ENCODE data around the gene LRP1.
A peak's percentile ranks its signal among the peaks of the same experiment; 100 is the strongest.

LRP1 gene

DNA sequence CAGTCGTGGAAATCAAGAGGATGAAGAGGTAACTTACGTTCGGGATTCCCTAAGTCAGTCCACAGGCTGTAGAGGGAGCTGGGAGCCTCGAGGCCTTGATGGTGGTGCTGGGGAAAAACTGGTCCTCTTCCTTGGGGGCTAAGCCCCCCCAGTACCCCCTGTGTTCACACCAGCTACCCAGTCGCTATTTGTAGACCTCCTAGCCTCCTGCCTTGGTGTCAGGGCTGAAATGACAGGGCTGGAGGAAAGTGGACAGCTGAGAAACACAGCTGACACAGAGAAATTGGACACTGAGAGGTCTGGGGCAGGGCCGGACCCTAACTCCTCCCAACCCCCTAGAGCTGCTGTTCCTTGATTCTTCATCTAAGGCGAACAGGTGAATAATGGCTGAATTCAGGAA, 122.7 kb downstream of the LRP1 start, which contains the start of gene STAC3:
Gene STAC3 (minus strand): TSS at position 232 of the 400 bp plus-strand sequence. CDS start 1,551 bp downstream, outside the sequence.
- no peak for TF ChIP-seq ZFX (IDR thresholded peaks at IDR 0.05; ENCODE audit: borderline replicate concordance)
- TF ChIP-seq CTCF (IDR thresholded peaks at IDR 0.05): no peak
- H3K27ac ChIP-seq: peak within 1 kb of the TSS; percentile 3; the same call in 1 of the 2 replicates

DNA sequence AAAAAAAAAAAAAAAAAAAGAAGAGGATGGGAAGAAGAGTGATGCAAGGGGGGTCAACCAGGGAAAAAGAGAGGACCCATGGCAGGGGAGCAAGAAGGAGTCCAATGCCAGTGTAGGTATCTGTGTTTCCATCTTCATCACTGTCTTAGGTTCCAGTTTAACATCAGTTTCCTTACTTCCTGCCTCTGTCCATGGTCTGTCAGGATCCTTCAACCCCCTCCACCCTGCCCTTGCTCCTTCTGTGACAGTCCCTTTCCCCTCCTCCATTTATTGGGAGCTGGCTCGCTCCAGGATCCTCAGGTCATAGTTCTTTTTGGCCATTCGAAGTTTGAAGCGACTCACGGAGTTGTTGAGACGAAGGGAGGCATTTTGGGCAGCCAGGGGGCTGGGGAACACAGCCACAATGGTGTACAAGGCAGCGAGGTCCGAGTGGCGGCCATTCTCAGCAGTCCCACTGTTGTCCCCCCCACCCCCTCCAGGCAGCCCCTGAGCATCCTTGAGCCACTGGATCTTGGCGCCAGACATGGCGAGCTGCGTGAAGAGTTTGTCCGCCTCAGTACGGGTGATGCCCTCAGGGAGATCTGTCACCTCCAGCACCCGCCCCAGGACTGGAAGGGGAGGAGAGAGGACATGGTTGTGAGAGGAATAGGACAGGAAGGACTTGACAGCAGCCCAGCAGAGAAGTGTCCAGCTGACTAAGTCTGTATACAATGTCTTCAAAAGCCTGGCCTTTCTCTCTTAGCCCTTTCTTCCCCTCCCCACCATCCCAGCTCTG, 126.4 kb downstream of the LRP1 start:
- peak overlapping the region; percentile 23; the same call in 1 of the 2 replicates for H3K27ac ChIP-seq
- no peak for TF ChIP-seq ZFX (IDR thresholded peaks at IDR 0.05; ENCODE audit: borderline replicate concordance)
- TF ChIP-seq CTCF (IDR thresholded peaks at IDR 0.05): no peak

- TF ChIP-seq ZFX (IDR thresholded peaks at IDR 0.05; ENCODE audit: borderline replicate concordance) (no peak), CTCF (IDR thresholded peaks at IDR 0.05) (no peak)
- H3K27ac ChIP-seq: no peak overlapping the region
These were observed 127.6 kb downstream of the LRP1 start for GRCh38 chr12:57255916-57256315.

DNA sequence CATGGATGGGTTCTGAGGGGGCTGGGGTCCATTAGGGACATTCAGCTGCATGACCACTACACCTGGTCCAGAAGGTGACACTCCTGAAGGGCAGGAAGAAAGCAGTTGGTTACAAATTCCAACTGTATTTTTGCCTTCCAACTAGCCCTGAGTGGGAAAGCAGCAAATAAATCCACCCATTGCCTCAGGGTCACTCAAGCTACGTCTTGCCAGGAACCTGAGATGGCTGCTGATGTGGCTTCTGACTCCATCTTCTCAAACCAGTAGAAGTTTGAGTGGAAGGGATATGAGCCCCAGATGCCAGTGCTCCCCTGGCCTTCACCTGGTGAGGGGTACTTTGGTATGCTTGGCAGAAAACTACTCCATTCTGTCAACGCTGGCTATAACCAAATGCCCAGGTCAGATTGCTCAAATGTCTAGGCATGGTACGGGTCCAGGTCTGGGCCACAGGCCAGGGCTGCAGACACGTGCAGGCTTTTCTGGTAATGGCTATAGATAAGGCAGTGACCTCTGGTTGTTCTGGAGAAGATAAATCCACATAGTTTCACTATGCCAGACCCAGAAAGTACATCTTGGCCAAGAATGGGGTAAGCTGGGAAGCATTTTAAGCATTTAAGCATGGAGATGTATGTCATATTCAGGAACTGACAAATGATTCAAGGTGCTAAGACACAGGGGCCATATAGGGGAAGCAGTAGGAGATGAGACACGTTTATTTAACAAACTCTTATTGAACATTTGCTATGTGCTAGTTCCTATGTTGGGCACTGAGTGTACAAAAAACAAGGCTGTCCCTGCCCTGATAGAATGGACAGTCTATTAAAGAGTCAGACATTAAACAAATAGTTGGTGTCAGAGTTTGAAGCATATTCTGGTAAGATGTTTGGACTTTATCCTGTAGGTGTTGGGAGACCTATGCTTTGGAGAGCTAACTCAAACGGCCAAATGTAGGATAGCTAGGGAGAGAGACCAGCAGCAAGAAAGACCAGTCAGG, 131.0 kb downstream of the LRP1 start:
- TF ChIP-seq CTCF (IDR thresholded peaks at IDR 0.05): no peak
- TF ChIP-seq ZFX (IDR thresholded peaks at IDR 0.05; ENCODE audit: borderline replicate concordance): no peak
- H3K27ac ChIP-seq: no peak overlapping the region

- H3K27ac ChIP-seq: no peak overlapping the region
- no peak for TF ChIP-seq CTCF (IDR thresholded peaks at IDR 0.05)
- no peak for TF ChIP-seq ZFX (IDR thresholded peaks at IDR 0.05; ENCODE audit: borderline replicate concordance)
These were observed 132.1 kb downstream of the LRP1 start for GRCh38 chr12:57260366-57260765.

- TF ChIP-seq CTCF (IDR thresholded peaks at IDR 0.05) (no peak), ZFX (IDR thresholded peaks at IDR 0.05; ENCODE audit: borderline replicate concordance) (no peak)
These were observed 133.2 kb downstream of the LRP1 start for GRCh38 chr12:57261428-57261865.

More at GRCh38 chr12:57261428-57261865, 133.2 kb downstream of the LRP1 start:
- no peak overlapping the region for H3K27ac ChIP-seq

Data from 22Rv1 (cell line).